H9 (cell line): ENCODE results near the gene NPIPB9. TPM values are rescaled to one million over a fixed set of nuclear protein-coding genes. Genes with fewer than 3 reads are reported as not detected.
"Not testable (repeated sequence)": the region's sequence is repeated elsewhere in the genome, so short reads cannot be mapped to it uniquely, and the experiment has no call there.

ENCODE experiments used
- DNase-seq: peaks from one replicate; pipeline ENCODE4 v3.0.0-alpha.2; 2017
- H2AFZ ChIP-seq: one replicate; pipeline ENCODE4 v1.6.1; 2013; ENCODE audit warnings: mild to moderate bottlenecking, low read length, control low read depth, moderate library complexity
- H2AK5ac ChIP-seq: 2 replicates; pipeline ENCODE4 v1.6.1; 2013; ENCODE audit warnings: low read length, control low read depth, mixed read lengths; ENCODE audit not compliant: insufficient read length
- H2BK120ac ChIP-seq: one replicate; pipeline ENCODE4 v1.6.1; 2013; ENCODE audit warnings: low read depth, mild to moderate bottlenecking, low read length, control low read depth, inconsistent platforms; ENCODE audit not compliant: poor library complexity, severe bottlenecking
- H2BK12ac ChIP-seq: 2 replicates; pipeline ENCODE4 v1.6.1; 2013; ENCODE audit warnings: low read length, control low read depth, mixed read lengths, low read depth; ENCODE audit not compliant: insufficient read length
- H2BK15ac ChIP-seq: 2 replicates; pipeline ENCODE4 v1.6.1; 2013; ENCODE audit warnings: low read depth, low read length, control low read depth
- H2BK20ac ChIP-seq: one replicate; pipeline ENCODE4 v1.6.1; 2013; ENCODE audit warnings: low read depth, mild to moderate bottlenecking, low read length, control low read depth, inconsistent platforms; ENCODE audit not compliant: poor library complexity, severe bottlenecking
- H2BK5ac ChIP-seq: 2 replicates; pipeline ENCODE4 v1.6.1; 2013; ENCODE audit warnings: low read length, control low read depth, mixed read lengths; ENCODE audit not compliant: insufficient read length
- H3K14ac ChIP-seq: 2 replicates; pipeline ENCODE4 v1.6.1; 2013; ENCODE audit warnings: low read length, control low read depth; ENCODE audit not compliant: insufficient read depth
- H3K18ac ChIP-seq: 2 replicates; pipeline ENCODE4 v1.6.1; 2013; ENCODE audit warnings: low read depth, mild to moderate bottlenecking, mixed read lengths, low read length, control low read depth; ENCODE audit not compliant: insufficient read length
- H3K23ac ChIP-seq: 2 replicates; pipeline ENCODE4 v1.6.1; 2013; ENCODE audit warnings: low read length, control low read depth, mixed read lengths, low read depth; ENCODE audit not compliant: insufficient read length
- H3K23me2 ChIP-seq: 2 replicates; pipeline ENCODE4 v1.6.1; 2013; ENCODE audit warnings: low read depth, mild to moderate bottlenecking, mixed read lengths, low read length, control low read depth; ENCODE audit not compliant: insufficient read length, poor library complexity, severe bottlenecking
- H3K27ac ChIP-seq: 2 replicates; pipeline ENCODE4 v1.5.1; 2013; ENCODE audit warnings: low read length, control low read depth, mixed read lengths, low read depth; ENCODE audit not compliant: insufficient read length
- H3K27me3 ChIP-seq: 2 replicates; pipeline ENCODE4 v1.6.1; 2013; ENCODE audit warnings: low read length, control low read depth, inconsistent platforms; ENCODE audit not compliant: insufficient read depth
- H3K4ac ChIP-seq: 2 replicates; pipeline ENCODE4 v1.6.1; 2013; ENCODE audit warnings: low read depth, mild to moderate bottlenecking, control low read depth, inconsistent platforms, low read length, moderate library complexity
- H3K4me1 ChIP-seq: 2 replicates; pipeline ENCODE4 v1.6.1; 2013; ENCODE audit warnings: low read length, control low read depth, inconsistent platforms; ENCODE audit not compliant: insufficient read depth
- H3K4me2 ChIP-seq: 2 replicates; pipeline ENCODE4 v1.6.1; 2013; ENCODE audit warnings: low read length, control low read depth, mixed read lengths; ENCODE audit not compliant: insufficient read length, insufficient read depth
- H3K56ac ChIP-seq: 2 replicates; pipeline ENCODE4 v1.6.1; 2013; ENCODE audit warnings: low read depth, mild to moderate bottlenecking, mixed read lengths, low read length, control low read depth; ENCODE audit not compliant: insufficient read length
- H3K79me1 ChIP-seq: 2 replicates; pipeline ENCODE4 v1.6.1; 2013; ENCODE audit warnings: low read depth, mild to moderate bottlenecking, moderate library complexity, low read length, control low read depth, inconsistent platforms; ENCODE audit not compliant: insufficient read depth, poor library complexity, severe bottlenecking
- H3K79me2 ChIP-seq: 2 replicates; pipeline ENCODE4 v1.6.1; 2013; ENCODE audit warnings: low read length, control low read depth, inconsistent platforms; ENCODE audit not compliant: insufficient read depth
- H3K9ac ChIP-seq: 2 replicates; pipeline ENCODE4 v1.6.1; 2013; ENCODE audit warnings: low read length, control low read depth, mixed read lengths; ENCODE audit not compliant: insufficient read length; ENCODE audit errors: extremely low read depth
- H3K9me3 ChIP-seq: one replicate; pipeline ENCODE4 v1.6.1; 2013; ENCODE audit warnings: low read depth, low read length, inconsistent platforms; ENCODE audit not compliant: control insufficient read depth
- H3T11ph ChIP-seq: one replicate; pipeline ENCODE4 v1.6.1; 2013; ENCODE audit warnings: mild to moderate bottlenecking, low read length, control low read depth, inconsistent platforms
- H4K20me1 ChIP-seq: one replicate; pipeline ENCODE4 v1.6.1; 2013; ENCODE audit not compliant: control insufficient read depth, insufficient read length, insufficient read depth
- H4K5ac ChIP-seq: 2 replicates; pipeline ENCODE4 v1.6.1; 2013; ENCODE audit warnings: low read depth, mild to moderate bottlenecking, mixed read lengths, low read length, control low read depth; ENCODE audit not compliant: insufficient read length
- H4K8ac ChIP-seq: replicated peaks from 2 replicates; pipeline ENCODE4 v1.6.1; 2013; ENCODE audit warnings: low read length, control low read depth, mixed read lengths, low read depth; ENCODE audit not compliant: insufficient read length
- H4K91ac ChIP-seq: 2 replicates; pipeline ENCODE4 v1.6.1; 2013; ENCODE audit warnings: low read depth, mild to moderate bottlenecking, moderate library complexity, mixed read lengths, low read length, control low read depth; ENCODE audit not compliant: insufficient read length
- H3K27ac Mint-ChIP-seq, 3 experiments: 2 replicates in 2 of 3; 3 replicates in 1 of 3; pipeline ENCODE4 v1.8.0; 2020 to 2021; ENCODE audit warnings: mixed read lengths in 3 of 3, mild to moderate bottlenecking in 1 of 3, moderate library complexity in 1 of 3
- H3K27me3 Mint-ChIP-seq: 2 replicates; pipeline ENCODE4 v1.8.0; 2021; ENCODE audit warnings: low read depth, mild to moderate bottlenecking, moderate library complexity, mixed read lengths
- H3K36me3 Mint-ChIP-seq, 3 experiments: 2 replicates in 2 of 3; 3 replicates in 1 of 3; pipeline ENCODE4 v1.8.0; 2020 to 2021; ENCODE audit warnings: low read depth in 3 of 3, mixed read lengths in 3 of 3; ENCODE audit not compliant: insufficient read depth in 1 of 3
- H3K4me1 Mint-ChIP-seq, 2 experiments: 2 replicates each; pipeline ENCODE4 v1.8.0; 2020; ENCODE audit warnings: mixed read lengths in 2 of 2
- H3K4me3 Mint-ChIP-seq, 2 experiments: 2 replicates in 1 of 2; 3 replicates in 1 of 2; pipeline ENCODE4 v1.8.0; 2020 to 2021; ENCODE audit warnings: mild to moderate bottlenecking in 2 of 2, mixed read lengths in 2 of 2, moderate library complexity in 1 of 2
- H3K9me3 Mint-ChIP-seq, 2 experiments: 2 replicates in 1 of 2; 3 replicates in 1 of 2; pipeline ENCODE4 v1.8.0; 2020; ENCODE audit warnings: mild to moderate bottlenecking in 2 of 2, mixed read lengths in 2 of 2, moderate library complexity in 1 of 2
- CTCF ChIP-seq: fragments of 200-600 bp; sonication (generic); conservative IDR thresholded peaks from 3 replicates; pipeline ENCODE4 v1.8.0; 2021; ENCODE audit warnings: antibody characterized with exemption, mild to moderate bottlenecking
- WGBS: extraction: QIAGEN DNeasy Blood & Tissue Kit; methylation state at CpG from one replicate; pipeline ENCODE4 v1.1.7; 2013; ENCODE audit warnings: missing lambda C conversion rate, low lambda C conversion rate, mixed read lengths; ENCODE audit not compliant: insufficient read length; ENCODE audit errors: extremely low coverage; 5-methylcytosine and 5-hydroxymethylcytosine counted together
- total RNA-seq: library from RNA; stranded (reverse); gene quantifications from 2 replicates; pipeline ENCODE4 v1.2.1, GENCODE V29; 2021

NPIPB9 gene
- total RNA-seq, 1 experiment from 2014 or later, result 1.8 TPM

- H2BK15ac ChIP-seq, H3K4me3 Mint-ChIP-seq, H3K14ac ChIP-seq, H3K23me2 ChIP-seq, H3K27me3 ChIP-seq, H2AK5ac ChIP-seq, H3K36me3 Mint-ChIP-seq, H3T11ph ChIP-seq, H3K9me3 Mint-ChIP-seq, H4K5ac ChIP-seq, H2AFZ ChIP-seq, H2BK5ac ChIP-seq, H4K8ac ChIP-seq, H3K79me2 ChIP-seq, H3K79me1 ChIP-seq, H4K91ac ChIP-seq, H4K20me1 ChIP-seq, H2BK20ac ChIP-seq, H3K4me1 ChIP-seq, DNase-seq, H3K56ac ChIP-seq, H3K9me3 ChIP-seq, H3K27ac ChIP-seq, H3K27ac Mint-ChIP-seq, H3K27me3 Mint-ChIP-seq, H3K4me2 ChIP-seq, H3K23ac ChIP-seq, H3K18ac ChIP-seq, H3K9ac ChIP-seq, H3K4ac ChIP-seq, H3K4me1 Mint-ChIP-seq, H2BK120ac ChIP-seq, H2BK12ac ChIP-seq: not testable (repeated sequence)
- no CpG with 5 or more reads among the region's 13 CpGs for WGBS
- TF ChIP-seq CTCF, result peak; percentile 60; the same call in 2 of the 3 replicates
Measured at GRCh38 chr16:28802235-28803019, 50.8 kb downstream of the NPIPB9 start.

GRCh38 chr16:28807445-28808120 lies 56.0 kb downstream of the NPIPB9 start:
- H4K5ac ChIP-seq, H3K27me3 Mint-ChIP-seq, H2AFZ ChIP-seq, H3K27ac ChIP-seq, H4K91ac ChIP-seq, H3K27me3 ChIP-seq, H2BK12ac ChIP-seq, H2AK5ac ChIP-seq, H3K56ac ChIP-seq, H3K79me2 ChIP-seq, H3K4me1 ChIP-seq, H3K9ac ChIP-seq, H3K9me3 ChIP-seq, H3K36me3 Mint-ChIP-seq, H3K23ac ChIP-seq, H3K23me2 ChIP-seq, H3K79me1 ChIP-seq, H4K20me1 ChIP-seq, H2BK5ac ChIP-seq, H3T11ph ChIP-seq, H3K4me1 Mint-ChIP-seq, H2BK15ac ChIP-seq, H3K4me2 ChIP-seq, H3K27ac Mint-ChIP-seq, H4K8ac ChIP-seq, H2BK20ac ChIP-seq, H3K18ac ChIP-seq, H3K9me3 Mint-ChIP-seq, H3K4me3 Mint-ChIP-seq, H3K4ac ChIP-seq, DNase-seq, H2BK120ac ChIP-seq, H3K14ac ChIP-seq: not testable (repeated sequence)
- whole genome bisulfite sequencing, result no CpG with 5 or more reads among the region's 11 CpGs
